Fibroblast of skin of left biceps (primary cell): ENCODE measurements around the gene EPHA3.
A peak's percentile ranks its signal among the peaks of the same experiment; 100 is the strongest.

ENCODE experiments used
- DNase-seq, 2 experiments: peaks; one replicate each; pipeline ENCODE4 v3.0.0-alpha.2; 2013; ENCODE audit warnings: low read depth in 2 of 2

Gene EPHA3

DNA sequence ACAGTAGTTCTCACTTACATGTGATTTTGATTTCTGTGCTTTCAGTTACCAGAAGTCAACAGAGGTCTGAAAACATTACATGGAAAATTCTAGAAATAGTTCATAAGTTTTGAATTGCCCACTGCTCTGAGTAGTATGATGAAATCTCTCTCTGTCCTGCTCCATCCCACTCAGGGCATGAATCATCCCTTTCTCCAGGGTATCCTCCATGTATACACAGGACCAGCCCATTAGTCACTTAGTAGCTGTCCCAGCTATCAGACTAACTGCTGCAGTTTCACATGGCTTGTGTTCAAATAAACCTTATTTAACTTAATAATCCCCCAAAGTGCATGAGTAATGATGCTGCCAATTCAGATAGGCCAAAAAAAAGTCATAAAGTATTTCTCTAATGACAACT is 38.6 kb downstream of the EPHA3 start:
- peak; percentile 88 for DNase-seq

DNA sequence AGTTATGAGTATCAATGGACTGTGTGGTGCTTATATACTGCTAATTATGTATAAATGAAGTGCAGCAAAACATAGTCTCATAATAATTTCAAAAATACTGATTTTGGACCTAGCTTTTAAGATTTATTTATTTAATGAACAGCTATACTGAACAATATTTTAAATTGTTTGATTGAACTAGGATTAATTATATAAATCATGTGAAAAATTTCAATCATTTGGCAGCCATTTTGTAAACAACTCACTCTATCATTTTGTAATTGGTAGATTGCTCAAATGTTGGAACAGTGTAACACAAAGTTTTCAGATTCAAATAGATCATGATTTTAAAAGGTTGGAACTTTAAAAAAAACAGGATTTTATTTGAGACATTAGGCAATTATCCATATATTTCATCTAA is 47.0 kb downstream of the EPHA3 start:
- DNase-seq = no peak

DNA sequence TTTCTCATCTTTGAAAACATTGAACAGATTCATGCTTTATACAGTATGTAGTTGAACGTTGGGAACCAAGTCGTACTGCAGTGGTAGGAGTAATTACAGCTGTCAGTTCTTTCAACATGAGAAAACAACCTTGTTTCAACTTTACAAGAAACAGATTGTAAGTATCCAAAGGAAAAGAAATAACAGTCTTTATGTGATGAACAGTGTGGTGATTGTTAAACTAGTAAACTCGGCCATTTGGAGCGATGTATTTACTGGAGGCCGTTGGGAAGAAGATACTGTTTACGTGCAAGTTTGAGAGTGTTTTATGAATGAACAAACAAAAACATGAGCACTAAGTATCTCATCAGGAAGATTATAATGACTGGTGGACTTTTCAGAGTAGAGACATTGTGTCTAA is 48.4 kb downstream of the EPHA3 start:
- DNase-seq = no peak

DNA sequence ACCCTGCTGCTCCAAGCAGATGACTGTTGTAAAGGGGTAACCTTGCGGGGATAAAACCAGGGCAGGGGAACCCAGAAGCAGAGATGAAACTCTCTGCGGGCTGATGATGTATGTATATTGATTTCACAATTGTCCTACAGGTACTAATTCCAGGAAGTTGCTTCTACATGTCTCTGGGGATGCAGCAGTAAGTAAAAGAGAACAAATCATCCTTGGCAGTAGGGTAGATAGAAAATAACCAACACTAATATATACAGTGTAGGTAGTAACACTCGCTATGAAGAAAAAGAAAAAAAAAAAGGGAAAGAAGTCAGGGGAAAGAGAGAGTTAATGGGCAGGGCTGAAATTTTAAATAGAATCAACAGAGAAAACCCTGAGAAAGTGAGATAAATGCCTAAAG is 50.2 kb downstream of the EPHA3 start:
- DNase-seq = no peak

DNA sequence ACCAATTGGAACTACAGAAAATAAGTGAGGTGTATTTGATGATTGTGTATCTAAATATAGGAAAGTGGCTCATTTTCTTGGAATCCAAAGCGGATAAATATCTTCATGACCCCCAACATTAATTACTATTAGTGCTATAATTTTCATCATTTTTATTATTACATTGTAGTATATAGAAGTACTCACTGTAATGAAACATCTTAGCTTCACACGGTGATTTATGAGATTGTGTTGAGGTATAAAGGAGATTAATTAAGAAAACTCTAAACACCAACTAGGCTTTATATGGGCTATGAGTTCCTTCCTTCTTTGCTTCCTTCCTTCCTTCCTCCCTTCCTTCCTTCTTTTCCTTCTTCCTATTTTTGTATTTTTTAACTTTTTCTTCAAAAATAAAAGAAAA is 52.2 kb downstream of the EPHA3 start:
- no peak for DNase-seq

DNA sequence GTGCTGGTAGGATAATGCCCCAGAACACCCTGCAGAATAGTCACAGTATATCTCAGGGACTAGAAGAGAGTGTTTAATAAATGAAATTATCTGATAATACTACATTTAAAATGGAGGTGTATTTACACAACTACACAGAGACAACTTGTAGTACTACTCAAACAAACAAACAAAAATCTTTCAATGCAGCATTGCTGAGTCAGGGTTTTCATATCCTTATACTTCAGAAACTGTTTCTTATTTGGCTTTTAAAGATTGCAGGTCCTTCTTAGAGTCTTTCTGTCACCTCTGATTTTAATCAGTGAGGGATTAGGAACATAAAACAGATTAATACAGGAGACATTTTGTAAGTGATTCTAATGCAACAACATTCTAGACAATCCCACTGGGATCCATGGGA is 57.4 kb downstream of the EPHA3 start:
- DNase-seq = no peak

DNA sequence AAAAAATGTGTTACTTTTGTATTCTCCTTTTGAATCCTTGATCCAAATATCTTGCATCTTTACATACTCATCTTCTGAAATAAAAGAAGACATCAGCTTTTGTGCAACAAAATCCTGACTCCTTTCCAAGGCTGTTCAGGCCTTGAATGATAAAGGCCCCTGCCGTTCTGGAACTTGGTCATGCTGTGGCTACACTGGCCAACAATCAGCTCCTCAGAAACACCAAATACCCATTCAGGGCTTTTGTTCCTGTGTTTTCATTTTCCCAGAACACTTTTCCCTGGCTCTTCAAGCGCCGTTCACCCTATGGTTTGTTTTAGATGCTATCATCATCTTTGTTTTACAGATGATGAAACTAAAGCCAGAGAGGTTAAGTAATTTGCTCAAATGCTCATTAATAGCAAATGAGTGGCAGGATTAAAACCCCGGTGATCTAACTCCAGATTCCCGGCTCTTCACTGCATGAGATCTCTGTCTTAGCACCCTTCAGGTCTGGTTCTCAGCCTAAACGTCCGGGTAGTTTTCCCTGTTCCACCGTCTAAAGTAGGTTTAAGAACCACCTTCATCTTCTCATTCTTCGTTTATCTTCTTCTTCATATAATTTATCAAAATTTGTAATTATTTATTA is 58.3 kb downstream of the EPHA3 start:
- DNase-seq = no peak

DNA sequence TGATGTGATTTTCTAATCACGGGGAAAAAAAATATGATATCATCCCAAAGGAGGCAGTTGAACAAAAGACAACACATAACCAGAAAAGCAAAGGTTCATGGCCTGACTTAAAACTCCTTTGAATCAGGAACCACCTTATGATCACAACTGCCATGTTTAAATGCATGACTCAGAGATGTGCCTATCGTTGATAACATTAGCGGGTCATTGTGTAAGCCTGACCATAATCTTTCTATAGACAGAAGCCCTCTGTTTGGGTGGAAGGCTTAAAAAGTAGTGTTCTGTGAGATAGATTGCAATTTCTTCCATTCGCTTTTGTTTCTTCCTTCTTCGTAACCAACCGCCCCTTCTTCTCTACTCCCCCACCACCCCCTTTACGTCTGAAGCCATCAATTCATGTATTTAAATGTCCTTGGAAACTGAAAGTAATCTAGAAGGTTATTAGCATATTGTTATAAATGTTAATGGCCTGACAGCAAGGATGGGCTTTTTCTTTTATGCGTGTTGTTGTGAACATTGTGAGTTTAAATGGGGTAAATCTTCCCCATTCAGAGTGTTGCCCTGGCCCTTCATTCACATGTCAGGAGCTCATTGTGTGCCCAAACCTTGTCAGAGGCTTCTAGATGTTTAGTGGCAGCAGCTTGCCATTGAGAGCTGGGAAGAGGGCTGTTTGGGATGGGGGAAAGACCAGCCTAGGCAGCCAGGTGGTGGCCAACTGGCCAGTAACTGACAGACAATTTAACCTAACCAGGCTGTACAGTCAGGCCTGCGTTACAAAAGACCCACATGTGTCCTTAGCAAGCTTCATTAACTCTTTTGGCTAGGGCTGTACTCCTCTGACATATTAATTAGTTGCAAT is 64.5 kb downstream of the EPHA3 start:
- no peak for DNase-seq

DNA sequence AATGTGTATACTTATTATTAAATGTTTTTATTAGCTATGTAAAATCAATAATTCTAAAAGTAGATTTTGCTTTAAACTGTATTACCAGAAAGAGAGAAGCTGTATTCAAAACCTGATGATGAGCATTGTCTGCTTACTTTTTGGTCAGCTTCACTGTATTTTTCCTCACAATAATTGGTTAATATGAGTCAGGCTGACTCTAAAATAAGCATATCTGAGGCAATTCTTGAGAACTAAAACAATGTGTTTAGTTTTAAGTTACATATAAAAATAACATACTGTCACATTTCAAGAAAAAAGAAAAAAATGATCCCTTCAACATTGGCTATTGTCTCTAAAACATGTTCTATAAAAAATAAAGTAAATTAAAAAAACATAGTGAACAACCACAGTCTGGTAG is 66.1 kb downstream of the EPHA3 start:
- DNase-seq = no peak

DNA sequence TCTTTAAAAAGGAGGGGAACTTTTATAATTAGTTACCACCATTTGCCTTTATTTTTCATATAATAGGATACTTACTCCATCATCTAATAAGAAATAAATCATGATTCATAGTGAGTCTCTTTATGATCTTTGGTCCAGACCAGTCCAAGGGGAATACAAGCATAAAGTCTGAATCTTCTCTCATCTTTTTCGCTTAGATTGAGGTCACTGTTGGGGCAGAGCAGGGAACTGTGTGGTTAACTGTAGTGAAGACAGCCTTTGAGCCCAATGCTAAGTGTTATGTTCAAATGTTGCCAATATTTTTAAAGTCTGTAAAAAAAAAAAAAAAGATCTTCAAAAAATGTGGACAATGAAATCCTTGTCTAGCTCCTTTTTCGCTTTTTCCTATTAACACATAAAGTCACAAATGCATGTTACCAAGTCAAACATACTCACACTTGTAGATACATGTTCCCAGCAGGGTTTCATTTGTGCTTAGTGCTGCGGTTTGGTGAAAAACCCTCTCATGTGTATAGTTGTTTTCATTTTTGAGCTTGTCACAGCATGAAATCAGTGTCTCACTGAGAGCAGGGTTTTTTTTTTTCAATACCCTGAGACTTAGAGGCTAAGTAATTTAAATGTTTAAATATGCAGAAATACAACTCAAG is 72.1 kb downstream of the EPHA3 start:
- no peak for DNase-seq

DNA sequence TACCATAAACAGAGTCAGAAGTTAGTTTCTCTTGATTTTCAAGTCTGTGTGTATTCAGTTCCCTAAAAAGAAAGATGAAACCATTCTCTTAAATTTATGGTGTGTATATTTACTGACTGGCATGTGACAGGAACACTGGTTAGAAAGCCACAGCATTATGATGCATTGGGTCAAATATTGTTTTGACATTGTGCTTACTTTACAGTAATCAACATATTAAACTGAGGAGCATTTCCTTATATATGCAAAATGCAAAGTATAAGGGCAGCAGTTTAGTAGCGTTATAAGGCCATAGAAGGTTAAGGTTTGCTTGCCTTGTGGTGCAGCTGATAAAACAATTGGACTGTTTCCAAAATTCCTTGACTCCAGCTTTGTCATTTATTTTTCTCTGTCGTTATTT is 72.9 kb downstream of the EPHA3 start:
- no peak for DNase-seq

DNA sequence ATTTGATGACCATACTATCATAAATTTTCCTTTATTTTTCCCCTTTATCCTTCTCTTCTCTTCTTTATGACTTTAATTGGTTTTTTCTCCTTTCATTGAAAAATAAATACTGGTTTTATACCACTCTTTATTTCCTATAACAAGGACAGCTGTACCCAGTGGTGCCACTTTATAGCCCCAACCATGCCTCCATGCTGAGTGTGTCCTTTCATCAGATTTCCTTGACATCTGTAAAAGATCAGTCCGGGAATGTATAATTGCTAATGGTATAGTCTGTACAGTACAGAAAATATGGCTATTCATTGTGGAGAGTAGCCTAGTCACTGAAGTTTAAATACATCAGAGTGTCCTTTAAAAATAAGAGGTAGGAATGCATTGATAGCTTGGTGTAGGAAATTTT is 74.6 kb downstream of the EPHA3 start:
- DNase-seq = no peak

DNA sequence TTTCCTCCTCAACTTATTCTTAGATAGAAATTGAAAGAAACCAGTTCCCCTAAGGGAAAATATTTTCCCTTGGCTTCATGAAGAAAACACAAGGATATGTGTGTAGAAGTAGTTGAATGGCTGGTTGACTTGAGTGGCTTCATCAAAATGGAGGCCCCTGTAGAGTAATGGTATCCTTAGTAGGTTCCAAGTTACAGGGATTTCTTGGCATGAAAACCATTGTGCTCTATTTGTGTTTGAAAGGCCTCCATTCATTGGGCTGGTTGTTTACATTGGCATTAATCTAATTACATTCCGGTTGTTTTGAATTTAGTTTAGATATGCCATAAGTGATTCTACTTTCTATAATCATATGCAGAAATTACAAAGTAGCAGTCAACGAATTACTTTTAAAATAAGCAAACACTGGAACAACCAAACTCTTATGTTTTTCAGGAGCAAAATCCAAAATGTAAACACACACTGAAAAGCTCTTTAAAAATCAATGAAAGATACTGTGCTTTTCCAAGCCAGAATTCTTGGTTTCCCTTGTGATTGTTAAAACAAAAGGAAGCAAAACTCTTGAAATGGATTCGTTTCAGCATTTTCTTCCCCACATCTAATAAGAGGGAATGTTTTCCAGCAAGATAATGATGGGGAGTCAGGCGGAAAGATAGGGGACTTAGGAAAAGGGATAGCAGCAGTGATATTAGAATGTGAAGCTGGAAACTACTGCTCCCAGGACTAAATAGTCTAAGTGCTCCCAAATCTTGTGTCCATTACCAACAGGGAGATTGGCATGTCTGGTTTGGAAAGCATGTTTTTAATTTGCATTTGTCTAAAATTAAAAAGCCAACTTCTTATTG is 77.0 kb downstream of the EPHA3 start:
- DNase-seq = no peak

DNA sequence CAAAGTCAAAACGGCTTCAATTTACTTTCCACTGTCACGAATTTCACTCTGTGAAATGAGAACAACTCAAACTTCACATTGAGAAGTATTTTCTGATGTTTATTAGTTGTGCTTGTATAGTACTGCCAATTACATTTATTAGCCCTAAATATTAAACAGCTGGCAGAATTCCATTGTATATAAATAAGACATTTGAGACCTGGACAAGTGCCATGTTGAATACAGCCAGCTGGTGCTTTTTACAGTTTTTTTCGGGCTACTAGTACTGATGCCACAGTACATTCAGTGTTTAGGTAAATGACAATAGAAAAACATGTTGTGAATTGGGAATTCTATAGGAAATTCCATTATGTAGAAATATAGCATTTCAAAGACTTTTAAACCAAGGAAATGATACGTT is 79.0 kb downstream of the EPHA3 start:
- no peak for DNase-seq

DNA sequence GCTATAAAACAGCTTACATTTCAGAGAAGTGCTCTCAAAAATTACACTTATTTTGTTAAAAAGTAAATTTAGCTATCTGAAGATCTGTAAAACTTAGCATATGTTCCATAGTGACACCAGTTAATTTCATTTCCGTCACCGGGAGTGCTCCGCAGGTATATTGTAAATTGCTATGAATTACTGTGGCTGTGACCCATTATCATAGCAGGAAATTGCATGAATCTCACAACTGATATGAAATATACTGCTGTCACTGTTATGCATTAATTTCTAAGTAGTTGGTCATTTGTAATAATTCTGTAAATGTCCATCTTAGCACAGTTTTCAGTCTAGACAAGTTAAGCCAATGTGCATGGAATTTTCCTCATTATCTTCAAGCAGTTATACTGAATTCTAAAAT is 91.2 kb downstream of the EPHA3 start:
- DNase-seq = no peak

DNA sequence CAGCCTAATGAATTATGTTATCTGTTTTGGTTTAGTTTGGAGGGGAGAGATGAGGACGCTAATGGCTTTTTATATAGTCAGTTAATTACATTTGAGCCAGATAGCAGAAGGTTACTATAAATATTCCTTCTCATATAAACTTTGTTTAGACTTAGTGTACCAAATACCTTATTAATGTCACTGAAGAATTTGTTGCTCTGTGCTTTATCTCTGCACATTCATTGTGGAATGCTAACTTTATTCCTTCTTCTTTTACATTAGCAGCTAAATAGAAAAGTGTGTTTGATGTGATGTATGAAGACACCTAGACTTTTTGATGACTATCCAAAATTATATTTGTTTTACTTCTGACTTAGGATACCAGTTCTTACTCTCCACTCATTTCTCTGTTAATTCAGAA is 105.2 kb downstream of the EPHA3 start:
- DNase-seq = no peak

DNA sequence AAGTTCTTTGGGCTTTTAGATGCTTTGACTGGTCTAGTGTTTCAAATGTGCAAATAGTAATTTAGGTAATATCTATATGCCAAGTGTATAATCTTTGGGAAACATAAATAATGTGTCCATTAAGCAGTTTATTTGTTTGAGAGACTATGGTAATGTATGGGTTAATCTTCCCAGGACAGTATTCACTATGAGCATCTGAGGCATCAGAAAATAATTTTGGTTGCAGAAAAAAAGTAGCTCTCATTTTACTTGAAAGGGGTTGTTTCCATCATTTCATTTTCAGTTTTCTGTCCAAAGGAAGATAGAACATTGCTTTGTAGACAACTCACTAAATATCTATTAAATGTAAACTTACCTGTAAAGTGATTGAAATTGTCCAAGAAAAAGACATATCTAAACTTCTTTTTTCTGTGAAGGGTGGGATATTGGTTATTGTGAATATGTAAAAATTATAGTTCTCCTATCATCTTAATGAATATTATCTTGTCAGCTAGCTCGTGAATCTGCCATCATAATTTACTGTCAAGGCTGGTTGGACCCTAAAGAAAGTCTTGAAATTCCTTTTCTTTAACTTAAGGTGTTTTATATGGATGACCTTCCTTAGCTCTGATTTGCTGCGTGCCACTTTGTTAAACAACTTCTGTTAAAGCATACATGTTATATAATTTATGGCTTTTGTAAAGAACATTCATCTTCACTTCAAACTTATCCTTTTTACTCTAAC is 108.8 kb downstream of the EPHA3 start:
- no peak for DNase-seq

DNA sequence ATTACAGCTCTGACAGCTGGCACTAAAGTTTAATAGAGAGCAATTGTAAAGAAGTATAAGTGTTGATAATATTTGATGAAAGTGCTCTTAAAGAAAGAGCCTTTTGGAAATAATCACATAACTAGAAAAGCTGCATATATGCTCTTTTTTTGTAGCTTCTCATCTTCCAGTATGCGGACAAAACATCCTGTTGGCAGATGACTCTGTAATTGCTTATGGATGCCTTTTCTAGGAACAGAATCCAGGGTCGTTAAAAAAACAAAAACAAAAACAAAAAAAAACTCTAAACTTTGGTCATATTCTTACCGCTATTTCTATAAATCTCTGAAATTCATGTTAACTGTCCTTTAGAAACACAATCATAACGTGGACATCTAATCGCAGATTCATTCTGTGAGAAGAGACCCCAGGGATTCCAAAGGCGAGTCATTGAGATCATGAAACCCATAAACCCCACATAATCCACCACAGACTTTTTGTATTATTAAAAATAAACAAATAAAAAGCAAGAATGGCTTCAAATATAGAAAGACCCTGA is 109.8 kb downstream of the EPHA3 start:
- no peak for DNase-seq

DNA sequence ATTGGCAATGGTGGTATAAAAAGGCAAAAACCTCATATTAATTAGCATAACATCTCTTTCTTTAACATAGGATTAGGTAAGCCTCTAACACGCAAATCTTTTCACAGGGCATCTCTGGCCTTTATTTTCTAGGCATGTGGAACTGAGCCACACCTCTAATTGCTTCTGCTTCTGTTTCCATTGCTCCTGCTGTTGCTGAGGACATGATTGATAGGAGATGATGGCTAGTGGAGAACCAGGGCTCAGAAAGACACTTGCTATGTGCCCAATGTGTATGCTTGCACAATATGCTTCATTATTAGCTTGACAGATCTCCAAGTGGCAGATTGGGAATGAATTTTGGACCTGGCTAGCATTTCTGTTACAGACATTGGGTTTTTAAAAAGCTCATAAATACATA is 114.5 kb downstream of the EPHA3 start:
- DNase-seq = no peak

DNA sequence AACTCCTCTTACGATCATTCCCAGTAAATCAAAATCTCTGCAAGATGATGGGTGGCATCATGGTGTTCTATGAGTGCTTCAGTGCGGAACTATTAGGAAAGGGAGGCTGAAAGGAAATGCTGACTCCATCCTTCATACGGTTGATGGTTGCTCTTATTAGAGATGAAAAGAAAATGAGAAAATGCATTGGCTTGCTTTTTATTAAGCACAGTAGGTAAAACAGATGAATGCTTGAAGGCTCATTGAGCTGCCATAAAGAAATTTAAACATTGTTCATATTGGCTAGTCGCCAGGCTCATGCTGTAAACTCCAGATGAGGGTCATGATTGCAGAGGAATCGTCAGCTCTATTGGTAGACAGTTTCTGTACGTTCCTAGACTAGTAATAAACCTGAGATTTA is 115.8 kb downstream of the EPHA3 start:
- no peak for DNase-seq

DNA sequence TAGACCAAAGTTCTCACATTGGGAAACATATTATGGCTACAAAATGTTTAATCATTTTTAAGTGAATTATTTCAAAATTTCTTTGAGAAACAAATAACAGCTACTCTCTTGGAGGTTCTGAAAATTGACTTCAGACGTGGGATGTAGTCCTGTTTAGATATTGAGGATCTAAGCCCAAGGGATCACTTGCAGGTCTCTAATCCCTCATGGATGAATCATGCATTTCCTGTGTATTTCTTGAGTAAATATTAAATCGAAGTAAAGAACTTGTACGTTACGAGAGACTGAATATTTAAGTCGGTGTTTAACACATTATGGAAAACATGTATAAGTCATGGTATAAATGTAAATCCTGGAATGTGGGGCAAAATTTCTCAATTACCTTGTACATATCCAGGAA is 119.8 kb downstream of the EPHA3 start:
- DNase-seq = no peak
